ENCODE data around the gene NCOA6. TPM values are rescaled to one million over a fixed set of nuclear protein-coding genes. Genes with fewer than 3 reads are reported as not detected.

The NCOA6 gene
- total RNA-seq, 2 donors from 2014 or later: 22.0 to 25.0 TPM

GRCh38 chr20:34710568-34710839 lies 114.9 kb downstream of the NCOA6 start:
- intact Hi-C loops (cut with DNase I): no loop called here
- no peak for DNase-seq (ENCODE audit: low spot score)

GRCh38 chr20:34709831-34710567 lies 115.5 kb downstream of the NCOA6 start:
- peak; percentile 88 for DNase-seq (ENCODE audit: low spot score)
- intact Hi-C loops (cut with DNase I): loop anchor here in 1 of 2 donors (5.0 kb wide), 1 partner anchor 133 kb away; no protein-coding TSS in a partner anchor

DNA sequence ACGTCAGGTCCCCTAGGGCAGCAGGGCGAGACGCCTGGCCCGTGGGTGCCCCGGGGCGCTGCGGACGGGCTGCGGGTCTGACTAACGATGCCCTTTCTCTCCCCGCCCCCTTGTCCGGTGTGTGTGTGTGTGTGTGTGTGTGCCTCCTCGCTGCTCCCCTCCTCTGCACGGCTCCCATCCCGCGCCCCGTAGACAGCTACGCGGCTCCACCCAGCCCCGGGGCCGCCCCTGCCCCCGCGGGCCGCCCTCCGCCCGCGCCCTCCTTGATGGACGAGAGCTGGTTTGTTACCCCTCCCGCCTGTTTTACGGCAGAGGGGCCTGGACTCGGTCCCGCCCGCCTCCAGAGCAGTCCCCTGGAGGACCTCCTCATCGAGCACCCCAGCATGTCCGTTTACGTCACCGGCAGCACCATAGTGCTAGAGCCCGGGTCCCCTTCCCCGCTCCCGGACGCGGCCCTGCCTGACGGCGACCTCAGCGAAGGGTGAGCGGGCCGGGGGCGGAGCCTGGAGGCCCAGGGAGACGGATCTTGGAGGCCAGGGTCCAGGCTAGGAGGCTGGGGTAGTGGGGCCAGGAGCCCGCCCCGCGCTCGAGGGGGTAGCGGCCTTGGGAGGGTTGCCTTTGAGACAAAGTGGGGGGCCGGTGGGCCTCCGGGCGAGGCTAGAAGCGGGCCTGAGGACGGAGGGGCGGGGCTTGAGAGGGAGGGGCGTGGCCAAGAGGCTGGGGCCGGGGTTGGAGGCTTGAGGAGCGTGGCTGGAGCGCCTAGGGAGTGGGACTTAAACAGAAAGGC lies 116.2 kb downstream of the NCOA6 start:
- DNase-seq (ENCODE audit: low spot score): peak; percentile 95
- intact Hi-C loops (cut with DNase I): loop anchor here in 1 of 2 donors (5.0 kb wide), 1 partner anchor 132 kb away; no protein-coding TSS in a partner anchor

DNA sequence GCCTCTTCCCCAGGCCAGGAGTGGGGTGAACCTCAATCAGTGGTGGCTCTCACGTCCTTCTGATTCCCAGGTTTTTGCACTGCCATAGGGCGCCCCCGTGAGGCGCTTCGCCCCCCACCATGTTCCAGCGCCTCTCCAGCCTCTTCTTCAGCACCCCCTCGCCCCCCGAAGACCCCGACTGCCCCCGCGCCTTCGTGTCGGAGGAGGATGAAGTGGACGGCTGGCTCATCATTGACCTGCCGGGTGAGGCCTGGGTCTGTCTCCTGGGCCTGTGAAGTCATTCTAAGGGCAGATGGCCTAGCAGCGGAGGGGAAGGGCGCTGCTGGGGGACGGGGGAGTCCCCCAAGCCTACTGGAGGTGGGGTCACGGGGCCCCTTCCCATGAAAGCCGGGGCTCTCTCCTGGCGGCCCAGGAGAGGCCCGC lies 116.8 kb downstream of the NCOA6 start:
- intact Hi-C loops (cut with DNase I): loop anchor here in 1 of 2 donors (5.0 kb wide), 1 partner anchor 131 kb away; no protein-coding TSS in a partner anchor
- DNase-seq (ENCODE audit: low spot score): peak; percentile 85

GRCh38 chr20:34706912-34707784 lies 118.3 kb downstream of the NCOA6 start:
- DNase-seq (ENCODE audit: low spot score): no peak
- intact Hi-C loops (cut with DNase I): loop anchor here in 1 of 2 donors (5.0 kb wide), 1 partner anchor 130 kb away; no protein-coding TSS in a partner anchor

DNA sequence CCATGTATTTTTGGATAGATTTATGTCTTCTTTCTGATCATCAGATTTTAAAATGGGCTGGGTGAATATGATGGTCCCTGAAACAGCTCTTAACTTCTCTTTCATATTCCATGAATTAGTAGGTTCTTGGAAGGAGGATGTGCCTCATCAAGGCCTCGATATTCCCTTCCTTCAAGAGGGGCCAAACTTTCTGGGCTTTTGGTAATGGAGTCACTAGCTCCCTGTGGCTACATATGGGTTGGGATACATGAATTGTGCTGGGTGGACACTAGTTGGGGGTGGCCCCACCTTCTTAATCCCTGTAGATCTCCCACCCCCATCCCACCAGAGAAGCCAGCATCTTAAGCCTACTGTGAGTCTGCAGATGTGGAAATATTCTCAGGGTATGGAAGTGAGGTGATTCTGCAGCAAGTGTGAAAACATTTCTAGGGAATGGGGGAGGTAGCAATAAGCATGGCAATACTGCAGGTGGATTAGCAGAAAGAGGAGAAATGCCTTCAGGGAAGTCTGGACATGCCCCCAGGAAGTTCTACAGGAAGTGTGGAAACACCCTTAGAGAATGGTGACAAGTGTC lies 119.1 kb downstream of the NCOA6 start:
- no peak for DNase-seq (ENCODE audit: low spot score)
- intact Hi-C loops (cut with DNase I): loop anchor here in 1 of 2 donors (5.0 kb wide), 1 partner anchor 129 kb away; no protein-coding TSS in a partner anchor

DNA sequence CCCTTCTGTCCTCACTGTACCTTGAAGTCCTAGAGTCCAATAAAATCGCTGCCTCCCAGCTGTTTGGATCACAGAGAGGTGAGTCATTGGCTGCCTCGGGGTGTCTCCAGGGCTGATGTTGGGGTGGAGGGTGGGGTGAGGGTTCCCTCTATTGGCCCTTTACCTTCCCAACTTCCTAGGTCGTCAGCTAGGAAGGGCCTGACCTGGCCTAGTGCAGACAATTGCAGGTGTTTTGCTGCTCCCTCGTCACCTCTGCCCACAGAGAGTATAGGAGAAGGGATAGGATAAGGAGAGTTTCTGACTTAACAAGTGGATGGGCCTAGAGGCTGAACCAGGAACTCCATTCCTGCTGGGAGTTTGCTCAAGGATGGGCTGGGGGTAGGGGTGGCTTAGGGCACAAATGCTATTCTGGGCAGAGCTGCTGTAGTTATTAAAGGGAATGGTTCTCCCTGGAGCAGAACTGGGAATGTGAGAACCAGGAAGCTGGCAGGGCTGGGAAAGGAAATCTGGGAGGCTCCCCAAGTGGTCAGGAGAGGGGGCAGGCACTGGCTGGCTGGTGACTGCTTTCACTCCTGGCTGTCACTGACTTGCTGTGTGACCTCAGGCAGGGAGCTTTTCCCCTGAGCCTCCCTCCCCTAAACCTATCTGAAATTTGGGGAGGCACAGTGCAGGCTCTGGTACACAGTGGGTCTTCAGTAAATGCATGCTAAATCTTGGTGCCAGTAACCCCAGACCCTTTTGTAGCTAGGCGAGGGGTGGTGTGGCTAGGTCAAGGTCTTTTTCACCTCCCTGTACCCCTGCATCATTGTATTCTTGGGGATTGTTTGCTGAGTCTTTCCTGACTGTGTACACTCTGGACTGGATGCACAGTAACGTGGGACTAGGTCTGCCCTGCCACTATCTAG lies 119.8 kb downstream of the NCOA6 start:
- intact Hi-C loops (cut with DNase I): loop anchor here in 1 of 2 donors (5.0 kb wide), 1 partner anchor 128 kb away; no protein-coding TSS in a partner anchor
- DNase-seq (ENCODE audit: low spot score): no peak

DNA sequence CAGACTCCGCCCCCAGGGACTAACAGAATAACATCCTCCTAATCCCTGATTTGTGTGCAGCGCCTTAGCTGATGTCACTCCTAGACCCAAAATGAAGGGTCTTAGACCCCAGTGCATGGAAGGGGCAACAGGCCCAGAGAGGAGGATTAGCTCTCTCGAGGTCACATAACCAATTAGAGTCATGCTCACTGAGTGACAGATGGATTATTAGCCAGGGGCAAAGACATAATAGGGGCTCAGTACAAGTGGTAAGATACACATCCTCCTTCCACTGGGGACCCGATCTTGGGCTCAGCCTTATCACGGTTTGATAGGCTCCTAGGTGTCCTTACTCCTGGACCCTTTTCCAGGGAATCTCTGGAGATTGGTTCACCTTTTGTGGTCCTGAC lies 120.4 kb downstream of the NCOA6 start:
- DNase-seq (ENCODE audit: low spot score): no peak
- intact Hi-C loops (cut with DNase I): loop anchor here in 1 of 2 donors (5.0 kb wide), 1 partner anchor 128 kb away; no protein-coding TSS in a partner anchor

- peak; percentile 97 for DNase-seq (ENCODE audit: low spot score)
Measured at GRCh38 chr20:34704177-34705007, 121.1 kb downstream of the NCOA6 start, which contains the start of gene TP53INP2. Gene TP53INP2, plus strand, starts transcription at chr20:34704344. Its CDS starts 4,396 bp downstream, at chr20:34708740.

DNA sequence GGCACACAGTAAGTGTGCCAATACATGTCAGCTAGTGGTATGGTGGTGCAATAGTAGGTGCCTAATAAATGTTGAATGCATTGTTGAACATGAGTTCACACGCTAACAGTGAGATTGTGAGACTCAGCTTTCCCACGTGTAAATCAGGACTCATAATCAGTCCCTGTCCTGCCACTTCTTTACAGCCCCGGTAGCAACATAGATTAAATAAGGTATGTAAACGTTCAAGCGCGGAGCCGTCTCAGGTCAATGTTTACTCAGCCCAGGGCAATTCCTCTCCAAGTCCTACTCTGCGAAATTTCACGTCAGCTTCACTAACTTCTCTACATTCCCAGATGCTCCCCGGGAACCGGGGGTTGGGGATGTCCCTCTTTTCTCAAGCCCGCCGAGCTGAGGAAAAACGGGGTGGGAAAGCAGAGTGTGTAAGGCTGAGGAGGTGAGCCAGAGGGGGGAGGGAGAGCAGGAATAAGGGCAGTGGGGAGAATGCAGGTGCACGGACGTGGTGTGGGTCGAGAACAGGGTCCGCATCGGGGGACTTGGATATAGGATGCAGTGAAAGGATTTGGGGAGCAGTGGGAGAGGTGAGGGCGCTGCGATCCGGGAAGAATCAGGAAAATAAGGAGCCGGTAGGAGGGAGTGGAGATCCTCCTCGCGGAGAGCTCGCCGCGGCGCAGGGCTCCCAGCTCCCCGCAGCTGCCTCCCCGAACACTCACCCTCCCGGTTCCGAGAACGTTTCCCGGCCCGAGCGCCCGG lies 121.9 kb downstream of the NCOA6 start:
- intact Hi-C loops (cut with DNase I): no loop called here
- no peak for DNase-seq (ENCODE audit: low spot score)

More at GRCh38 chr20:34704177-34705007, 121.1 kb downstream of the NCOA6 start, which contains the start of gene TP53INP2:
- intact Hi-C loops (cut with DNase I): loop anchor here in 1 of 2 donors (5.0 kb wide), 1 partner anchor 127 kb away; no protein-coding TSS in a partner anchor

GRCh38 chr20:34703061-34703423 lies 122.4 kb downstream of the NCOA6 start:
- intact Hi-C loops (cut with DNase I): no loop called here
- no peak for DNase-seq (ENCODE audit: low spot score)

GRCh38 chr20:34701405-34702085 lies 123.9 kb downstream of the NCOA6 start:
- intact Hi-C loops (cut with DNase I): no loop called here
- DNase-seq (ENCODE audit: low spot score): no peak

- intact Hi-C loops (cut with DNase I): no loop called here
- no peak for DNase-seq (ENCODE audit: low spot score)
Measured at GRCh38 chr20:34693414-34693813, 132.0 kb downstream of the NCOA6 start.

- intact Hi-C loops (cut with DNase I): no loop called here
Measured at GRCh38 chr20:34691838-34692237, 133.6 kb downstream of the NCOA6 start.

DNA sequence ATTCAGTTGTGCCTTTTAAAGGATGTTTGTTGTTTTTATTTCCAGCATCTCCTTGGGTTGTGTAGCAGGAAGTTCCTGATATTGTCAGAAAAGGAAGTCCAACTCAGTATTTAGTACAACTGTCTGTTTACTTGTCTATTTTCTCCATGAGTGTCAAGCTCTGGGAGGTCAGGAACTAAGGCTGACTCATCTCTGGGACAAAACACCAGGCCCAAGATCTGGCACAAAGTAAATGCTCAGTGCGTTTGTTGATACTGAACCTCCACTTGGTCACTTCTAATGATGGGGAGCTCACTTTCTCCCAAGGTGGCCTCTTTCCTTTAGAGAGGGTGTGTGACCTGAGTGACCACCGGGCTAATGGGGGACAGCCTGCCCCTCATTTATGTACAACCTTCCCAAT lies 136.0 kb downstream of the NCOA6 start:
- DNase-seq (ENCODE audit: low spot score): no peak
- intact Hi-C loops (cut with DNase I): no loop called here

More at GRCh38 chr20:34691838-34692237, 133.6 kb downstream of the NCOA6 start:
- no peak for DNase-seq (ENCODE audit: low spot score)

DNA sequence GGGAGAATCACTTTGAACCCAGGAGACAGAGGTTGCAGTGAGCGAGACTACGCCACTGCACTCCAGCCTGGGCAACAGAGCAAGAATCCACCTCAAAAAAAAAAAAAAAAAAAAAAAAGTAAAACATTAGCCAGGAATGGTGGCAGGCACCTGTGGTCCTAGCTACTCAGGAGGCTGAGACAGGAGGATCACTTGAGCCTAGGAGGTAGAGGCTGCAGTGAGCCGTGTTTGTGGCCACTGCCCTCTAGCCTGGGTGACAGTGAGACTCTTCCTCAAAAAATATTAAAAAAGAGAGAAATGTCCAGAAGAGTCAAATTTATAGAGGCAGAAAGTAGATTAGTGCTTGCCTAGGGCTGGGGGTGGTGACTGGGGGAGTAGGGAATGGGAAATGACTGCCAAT lies 141.8 kb downstream of the NCOA6 start:
- DNase-seq (ENCODE audit: low spot score): no peak
- intact Hi-C loops (cut with DNase I): no loop called here

Data from posterior vena cava (tissue), 2 donors.